Activated CD4-positive, alpha-beta T cell treated with anti-CD3 and anti-CD28 coated beads, Interleukin-10, Interleukin-2, amounts not matched to agents 100 ng/mL and 50 ng/mL, durations not matched to agents 16 hours and 8 hours (primary cell): Measurements from ENCODE around the gene TAC1.
"Not testable (repeated sequence)": the region's sequence is repeated elsewhere in the genome, so short reads cannot be mapped to it uniquely, and the experiment has no call there.

Experiments
- DNase-seq: peaks from one replicate; pipeline ENCODE4 v3.0.0-alpha.2; 2020

Gene TAC1, protein sequence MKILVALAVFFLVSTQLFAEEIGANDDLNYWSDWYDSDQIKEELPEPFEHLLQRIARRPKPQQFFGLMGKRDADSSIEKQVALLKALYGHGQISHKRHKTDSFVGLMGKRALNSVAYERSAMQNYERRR

GRCh38 chr7:97731736-97732564 lies at the start of gene TAC1:
TSS of gene TAC1 (plus strand) at chr7:97732086. CDS start at chr7:97732613, 527 bp downstream.
- DNase-seq: peak; percentile 4

- DNase-seq: no peak
These were observed 45.9 kb upstream of the TAC1 start for GRCh38 chr7:97685952-97686351.

GRCh38 chr7:97693586-97693985 lies 38.3 kb upstream of the TAC1 start:
- no peak for DNase-seq

DNA sequence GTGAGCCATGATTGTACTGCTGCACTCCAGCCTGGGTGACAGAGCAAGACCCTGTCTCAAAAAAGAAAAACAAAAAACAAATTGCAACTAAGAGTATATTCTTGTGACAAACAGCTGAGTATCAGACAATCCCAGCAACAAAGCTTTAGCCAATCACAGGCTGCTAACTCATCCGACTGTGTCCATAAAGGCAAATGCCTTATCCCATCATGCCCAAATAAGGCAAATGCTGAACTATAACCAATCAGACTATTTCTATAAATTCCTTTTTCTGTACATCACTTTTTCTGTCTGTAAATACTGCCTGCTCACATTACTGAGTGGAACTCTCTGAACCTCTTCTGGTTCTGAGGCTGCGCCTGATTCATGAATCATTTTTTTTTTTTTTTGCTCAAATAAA lies 37.5 kb upstream of the TAC1 start:
- no peak for DNase-seq

- no peak for DNase-seq
These were observed 34.5 kb upstream of the TAC1 start for GRCh38 chr7:97697396-97697795.

DNA sequence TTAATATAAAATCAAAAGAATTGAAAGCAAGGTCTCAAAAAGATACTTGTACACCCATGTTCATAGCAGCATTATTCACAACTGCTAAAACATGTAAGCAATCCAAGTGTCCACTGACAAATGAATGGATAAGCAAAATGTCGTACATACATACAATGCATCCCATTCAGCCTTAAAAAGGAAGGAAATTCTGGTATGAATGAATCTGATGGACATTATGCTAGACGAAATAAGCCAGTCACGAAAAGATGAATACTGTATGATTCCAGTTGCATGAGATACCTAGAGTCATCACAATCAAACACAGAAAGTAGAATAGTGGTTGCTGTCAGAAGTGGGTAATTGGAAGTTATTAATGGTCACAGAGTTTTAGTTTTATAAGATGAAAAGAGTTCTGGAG lies 9.5 kb upstream of the TAC1 start:
- no peak for DNase-seq

- no peak for DNase-seq
These were observed 834 bp downstream of the TAC1 start for GRCh38 chr7:97732565-97733275.

GRCh38 chr7:97733276-97734161 lies 1.6 kb downstream of the TAC1 start:
- DNase-seq: no peak

DNA sequence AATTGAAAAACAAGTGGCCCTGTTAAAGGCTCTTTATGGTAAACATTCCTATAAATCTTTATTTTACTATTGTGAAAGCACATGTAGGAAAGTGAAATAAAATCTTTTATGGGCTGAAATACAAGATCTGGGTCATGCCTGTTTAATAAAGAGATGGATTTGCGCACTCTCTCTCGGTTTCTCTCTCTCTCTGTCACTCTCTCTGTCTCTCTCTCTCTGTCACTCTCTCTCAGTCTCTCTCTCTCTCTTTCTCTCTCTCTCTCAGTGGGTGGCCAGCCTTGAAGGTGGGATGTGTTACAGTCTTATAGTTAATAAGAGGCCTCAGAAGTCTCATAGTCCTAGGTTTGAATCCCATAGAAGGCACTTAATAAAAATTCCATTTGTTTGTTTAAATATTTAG lies 2.4 kb downstream of the TAC1 start:
- no peak for DNase-seq

- DNase-seq: no peak
These were observed 3.2 kb downstream of the TAC1 start for GRCh38 chr7:97735075-97735474.

DNA sequence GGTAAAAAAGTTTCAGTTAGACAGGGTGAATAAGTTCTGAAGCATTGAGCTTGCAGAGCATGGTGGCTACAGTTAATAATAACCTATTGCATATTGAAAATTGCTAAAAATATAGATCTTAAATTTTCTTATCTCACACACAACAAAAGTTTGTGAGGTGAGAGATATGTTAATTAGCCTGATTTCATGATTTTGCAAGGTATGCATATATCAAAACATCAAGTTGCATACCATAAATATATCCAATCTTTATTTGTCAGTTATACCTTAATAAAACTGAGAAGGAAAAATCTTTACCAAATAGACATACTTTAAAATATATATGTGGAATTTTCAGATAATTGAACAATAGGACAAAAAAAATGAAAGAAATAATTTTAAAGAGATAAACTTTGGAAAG lies 16.6 kb downstream of the TAC1 start:
- no peak for DNase-seq

DNA sequence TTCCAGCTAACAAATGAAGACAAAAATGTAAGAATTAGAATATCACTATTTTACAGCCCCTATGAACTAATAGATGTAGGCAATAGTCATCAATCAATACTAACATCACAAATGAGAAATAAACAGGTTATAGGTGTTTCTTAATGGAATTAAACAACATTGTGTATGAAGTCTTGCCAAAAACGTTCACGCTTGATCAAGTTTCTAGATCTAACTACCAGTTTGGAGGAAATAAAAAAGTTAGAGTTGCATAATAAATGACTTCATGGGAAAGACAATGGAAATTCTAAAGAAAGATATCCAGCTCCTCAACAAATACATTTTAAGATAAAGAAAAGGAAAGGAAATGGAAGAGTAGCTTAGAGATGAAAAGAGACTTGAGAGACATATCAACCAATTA lies 19.7 kb downstream of the TAC1 start:
- DNase-seq: no peak

DNA sequence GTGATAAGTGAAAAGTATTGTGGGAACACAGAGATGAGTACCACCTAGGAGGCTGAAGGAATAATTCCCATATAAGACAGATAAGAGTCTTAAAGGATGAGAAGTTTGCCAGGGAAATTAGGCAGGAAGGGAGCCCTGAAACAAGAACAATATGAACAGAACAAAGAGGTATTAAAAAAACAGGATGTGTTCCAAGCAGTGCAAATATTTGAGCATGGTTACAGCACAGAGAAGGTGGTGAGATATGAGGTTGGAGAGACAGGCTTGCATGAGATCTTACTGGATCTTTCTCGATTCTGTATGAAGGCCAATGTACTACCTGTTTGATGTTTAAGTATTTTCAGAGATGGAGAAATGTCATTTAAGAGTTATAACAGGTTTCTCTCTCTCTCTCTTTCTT lies 20.3 kb downstream of the TAC1 start:
- no peak for DNase-seq

- DNase-seq: no peak
These were observed 25.9 kb downstream of the TAC1 start for GRCh38 chr7:97757824-97758223.

DNA sequence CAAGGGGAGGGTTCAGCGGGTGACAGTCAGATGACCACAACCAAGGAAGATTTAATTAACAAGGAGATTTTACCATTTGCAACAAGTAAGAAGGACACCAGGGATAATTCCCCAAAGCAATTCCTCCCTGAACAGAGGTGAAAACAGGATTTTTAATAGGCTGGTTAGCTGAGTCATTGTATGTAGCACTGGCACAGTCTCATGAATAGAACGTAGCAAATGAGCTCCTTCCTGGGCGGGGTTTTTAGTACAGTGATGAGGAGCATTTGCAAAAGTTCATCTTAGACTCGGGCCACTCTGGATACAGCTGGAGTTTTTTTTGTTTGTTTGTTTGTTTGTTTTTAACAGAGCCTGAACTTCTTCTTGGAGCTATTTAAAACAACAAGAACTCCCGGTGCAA lies 39.0 kb downstream of the TAC1 start:
- DNase-seq: no peak

GRCh38 chr7:97771576-97771975 lies 39.7 kb downstream of the TAC1 start:
- DNase-seq: no peak

DNA sequence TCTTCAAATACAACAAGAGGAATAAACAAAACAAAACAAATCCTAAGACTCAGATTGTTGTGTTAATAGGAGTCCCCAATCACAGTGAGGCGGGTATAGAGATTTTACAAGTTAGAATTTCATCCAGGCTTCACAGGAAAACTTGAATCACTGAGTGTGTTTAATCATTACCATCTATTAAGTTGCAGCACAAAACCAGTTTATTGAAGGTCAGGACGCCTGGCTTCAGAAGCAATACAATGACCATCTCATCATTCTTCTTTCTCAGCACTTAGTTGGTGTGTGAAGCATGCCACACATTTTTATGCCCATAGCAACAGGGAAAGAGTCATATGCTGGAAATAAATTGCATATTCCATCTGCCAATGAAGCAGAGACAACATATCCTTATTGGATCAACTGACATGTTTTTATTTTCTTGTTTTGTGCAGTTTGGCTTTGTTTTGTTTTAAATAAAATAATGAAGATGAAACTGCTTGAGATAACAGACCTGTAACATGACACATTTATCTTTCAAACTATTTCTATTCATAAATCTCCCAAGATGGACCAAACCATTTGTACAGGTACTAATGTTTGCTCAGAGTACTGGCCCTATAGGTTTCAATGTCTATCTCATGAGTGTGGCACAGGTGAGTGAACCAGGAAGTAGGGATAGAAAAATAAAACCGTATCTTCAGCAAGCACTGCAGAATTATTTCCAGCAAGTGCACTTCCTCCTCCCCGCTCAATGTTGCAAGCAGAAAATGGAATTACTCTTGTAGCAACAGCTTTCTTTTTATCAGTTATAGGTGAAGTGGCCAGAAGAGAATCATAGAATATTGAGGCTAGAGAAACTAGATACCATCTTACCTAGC lies 40.4 kb downstream of the TAC1 start:
- no peak for DNase-seq

GRCh38 chr7:97786398-97786797 lies 54.5 kb downstream of the TAC1 start:
- DNase-seq: not testable (repeated sequence)
